ENCODE measurements around the gene KDELR1.

KDELR1 gene

DNA sequence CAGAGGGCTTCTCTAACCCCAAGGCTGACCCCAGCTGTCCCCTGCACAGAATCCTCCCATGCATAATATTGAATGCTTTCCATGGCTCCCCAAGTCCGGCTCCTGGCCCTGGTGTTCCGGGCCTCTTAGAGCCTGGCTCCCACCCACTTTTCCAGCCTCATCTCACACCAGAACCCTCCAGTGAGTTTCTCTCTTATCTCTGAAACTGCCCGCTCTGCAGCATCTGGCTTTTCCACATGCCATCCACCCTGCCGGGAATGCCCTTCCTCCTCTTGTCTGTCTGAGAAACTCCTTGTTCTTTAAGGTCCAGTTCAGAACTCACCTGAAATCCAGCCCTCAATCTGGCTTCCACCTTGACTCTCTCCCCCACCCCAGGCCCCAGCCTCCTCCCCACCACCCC lies 20.4 kb downstream of the KDELR1 start:
- no peak for DNase-seq

- DNase-seq: no peak
Observed at GRCh38 chr19:48368936-48369335, 22.4 kb downstream of the KDELR1 start.

DNA sequence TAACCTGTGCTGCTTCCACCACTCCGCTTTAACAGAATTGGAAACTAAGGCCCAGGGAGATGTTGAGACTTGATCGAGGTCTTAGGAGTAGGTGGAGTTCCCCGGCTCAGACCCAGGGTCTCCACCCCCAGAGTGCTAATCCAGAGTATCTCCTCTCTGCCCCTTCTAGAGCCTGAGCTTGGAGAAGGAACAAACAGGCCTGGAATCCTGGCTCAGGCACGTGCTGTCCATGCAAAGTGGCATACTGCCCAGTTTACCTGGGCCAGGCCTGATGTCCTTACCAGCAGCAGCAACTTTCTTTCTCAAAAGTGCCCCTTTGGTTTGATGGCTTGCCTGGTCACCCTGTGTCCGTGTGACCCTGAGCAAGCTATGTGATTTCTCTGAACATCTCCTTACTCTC lies 23.5 kb downstream of the KDELR1 start:
- DNase-seq: no peak

DNA sequence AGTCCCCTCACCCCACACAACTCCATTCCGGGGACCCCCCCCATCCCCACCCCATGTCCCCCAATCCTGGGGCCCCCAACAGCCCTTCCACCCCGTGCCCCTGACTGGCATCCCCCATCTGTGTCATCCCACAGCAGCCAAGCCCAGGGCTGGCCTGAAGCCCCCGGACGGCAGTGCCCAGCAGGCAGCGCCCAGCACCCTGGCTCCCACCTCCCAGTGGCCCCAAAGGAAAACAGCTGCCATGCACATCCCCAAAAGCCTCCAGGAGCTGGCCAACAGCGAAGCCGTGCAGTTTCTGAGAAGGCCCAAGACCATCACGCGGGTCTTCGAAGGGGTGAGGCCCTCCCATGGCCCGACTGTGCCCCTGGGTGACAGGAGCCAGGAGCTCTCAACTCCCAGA lies 25.7 kb downstream of the KDELR1 start:
- no peak for DNase-seq

GRCh38 chr19:48364598-48365348 lies 26.6 kb downstream of the KDELR1 start:
- DNase-seq: no peak

GRCh38 chr19:48363810-48364597 lies 27.3 kb downstream of the KDELR1 start, which contains the start of the genes SYNGR4 and TMEM143:
SYNGR4 (plus strand) TSS chr19:48364367; CDS start chr19:48365843, 1,476 bp downstream.
TMEM143 (minus strand) TSS chr19:48363940; CDS start chr19:48363920, 20 bp downstream.
- DNase-seq: peak; percentile 99

DNA sequence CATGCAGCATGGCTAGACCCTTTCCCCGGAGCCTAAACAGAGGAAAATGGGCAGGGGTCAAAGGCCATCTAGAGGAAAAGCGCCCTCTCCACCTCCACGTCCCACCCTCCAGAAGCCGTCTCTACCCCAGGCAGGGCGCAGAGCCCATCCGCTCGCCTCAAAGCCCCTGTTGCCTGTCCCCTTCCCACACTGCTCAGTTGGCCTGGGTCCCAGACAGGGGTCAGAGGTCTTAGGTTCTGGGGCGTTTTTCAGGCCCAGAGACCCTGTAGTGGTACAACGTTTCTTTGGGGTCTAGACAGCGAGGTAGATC lies 27.9 kb downstream of the KDELR1 start:
- no peak for DNase-seq

DNA sequence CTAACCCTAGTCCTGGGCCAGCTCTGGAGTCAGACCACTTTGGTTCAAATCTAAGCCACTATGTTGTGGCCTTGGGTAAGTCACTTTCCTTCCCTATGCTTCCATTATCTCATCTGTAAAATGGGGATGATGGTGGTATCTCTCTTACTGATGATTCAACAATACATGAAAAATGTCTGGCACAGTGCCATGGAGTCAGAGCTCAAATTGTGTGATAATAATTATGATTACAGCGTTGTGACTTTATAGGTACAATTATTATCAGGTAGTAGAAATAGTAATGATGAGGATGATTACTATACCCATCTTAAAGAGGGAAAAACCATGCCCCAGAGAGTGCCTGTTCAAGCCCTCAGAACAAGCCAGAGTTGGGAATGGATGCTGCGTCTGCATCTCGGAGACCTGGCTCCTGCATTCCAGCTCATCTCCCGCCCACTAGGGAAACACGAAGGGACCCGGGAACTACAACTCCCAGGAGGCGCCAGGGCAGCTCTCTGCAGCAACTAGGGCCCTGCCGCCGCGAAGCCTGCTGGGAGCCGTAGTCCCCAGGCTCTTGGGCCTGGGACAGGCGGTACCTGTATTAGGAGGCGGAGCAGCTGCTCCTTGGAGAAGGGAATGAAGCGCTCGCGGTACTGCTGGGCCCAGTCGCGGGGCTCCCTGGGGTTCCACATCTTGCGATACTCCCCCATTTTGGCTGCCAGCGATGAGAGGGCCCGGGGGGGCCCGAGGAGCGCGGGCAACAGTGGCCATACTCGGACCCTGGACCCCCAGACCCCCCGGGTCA lies 28.4 kb downstream of the KDELR1 start:
- peak; percentile 91 for DNase-seq

DNA sequence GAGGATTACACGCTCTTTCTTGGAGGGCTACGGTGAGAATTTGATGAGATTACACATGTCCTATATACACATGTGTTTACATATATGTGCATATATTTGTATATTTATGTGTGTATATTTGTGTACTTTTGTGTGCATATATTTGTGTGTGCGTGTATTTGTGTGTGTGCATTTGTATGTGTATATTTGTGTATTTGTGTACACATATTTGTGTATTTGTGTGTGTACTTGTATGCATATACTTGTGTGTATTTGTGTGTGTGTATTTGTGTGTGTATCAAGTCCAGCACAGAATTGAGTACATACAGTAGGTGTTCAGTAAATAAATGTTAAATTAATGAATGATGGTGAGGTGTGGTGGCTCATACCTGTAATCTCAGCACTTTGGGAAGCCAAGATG lies 29.4 kb downstream of the KDELR1 start:
- DNase-seq: no peak

- no peak for DNase-seq
Observed at GRCh38 chr19:48359123-48359522, 32.2 kb downstream of the KDELR1 start.

- no peak for DNase-seq
Observed at GRCh38 chr19:48355365-48355954, 35.9 kb downstream of the KDELR1 start.

- no peak for DNase-seq
Observed at GRCh38 chr19:48354332-48354992, 36.9 kb downstream of the KDELR1 start.

DNA sequence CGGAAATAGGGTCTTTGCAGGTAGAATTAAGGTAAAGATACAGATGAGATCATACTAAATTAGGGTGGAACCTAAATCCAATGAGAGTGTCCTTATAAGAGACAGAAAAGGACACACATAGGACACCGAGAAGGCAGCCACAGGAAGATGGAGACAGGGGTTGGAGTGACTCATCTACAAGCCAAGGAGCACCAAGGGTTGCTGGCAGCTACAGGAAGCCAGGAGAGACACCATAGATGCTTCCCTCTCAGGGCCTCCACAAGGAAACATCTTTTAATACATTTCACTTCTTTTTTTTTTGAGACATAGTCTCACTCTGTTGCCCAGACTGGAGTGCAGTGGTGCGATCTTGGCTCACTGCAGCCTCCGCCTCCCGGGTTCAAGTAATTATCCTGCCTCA lies 37.7 kb downstream of the KDELR1 start:
- DNase-seq: no peak

DNA sequence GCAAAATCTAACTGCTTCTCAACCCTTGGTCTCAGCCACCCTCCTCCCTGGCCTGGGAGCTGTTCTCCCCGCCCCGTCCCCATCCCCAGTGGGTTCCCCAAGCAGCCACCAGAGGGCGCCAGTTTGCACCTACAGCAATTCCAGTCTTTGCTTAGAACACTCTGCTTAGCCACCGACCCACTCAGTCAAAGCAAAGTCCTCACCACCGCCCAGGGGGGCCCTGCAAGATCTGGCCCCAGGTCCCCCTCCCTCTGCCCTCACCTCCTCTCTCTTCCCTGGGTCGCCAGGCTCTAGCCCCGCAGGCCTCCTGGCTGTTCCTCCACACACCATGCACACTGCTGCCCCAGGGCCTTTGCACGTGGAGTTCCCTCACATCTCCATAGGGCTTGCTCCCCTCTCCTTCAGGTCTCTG lies 40.0 kb downstream of the KDELR1 start:
- peak; percentile 81 for DNase-seq

DNA sequence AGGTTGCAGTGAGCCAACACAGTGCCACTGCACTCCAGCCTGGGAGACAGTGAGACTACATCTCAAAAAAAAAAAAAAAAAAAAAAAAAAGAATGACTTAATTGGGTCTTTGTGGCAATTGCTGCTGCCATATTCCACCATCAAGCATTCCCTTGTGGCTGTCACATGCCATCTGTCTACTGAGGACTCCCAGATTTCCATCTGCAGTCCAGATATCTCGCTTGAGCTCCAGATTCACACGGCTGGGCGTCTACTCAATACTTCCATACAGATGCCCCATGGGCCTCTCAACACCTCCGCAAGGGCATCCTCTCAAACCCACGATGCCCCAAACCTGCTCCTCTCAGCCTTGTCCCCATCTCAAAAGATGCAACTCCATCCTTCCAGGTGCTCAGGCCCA lies 40.5 kb downstream of the KDELR1 start:
- DNase-seq: no peak

GRCh38 chr19:48348737-48349136 lies 42.6 kb downstream of the KDELR1 start:
- no peak for DNase-seq

DNA sequence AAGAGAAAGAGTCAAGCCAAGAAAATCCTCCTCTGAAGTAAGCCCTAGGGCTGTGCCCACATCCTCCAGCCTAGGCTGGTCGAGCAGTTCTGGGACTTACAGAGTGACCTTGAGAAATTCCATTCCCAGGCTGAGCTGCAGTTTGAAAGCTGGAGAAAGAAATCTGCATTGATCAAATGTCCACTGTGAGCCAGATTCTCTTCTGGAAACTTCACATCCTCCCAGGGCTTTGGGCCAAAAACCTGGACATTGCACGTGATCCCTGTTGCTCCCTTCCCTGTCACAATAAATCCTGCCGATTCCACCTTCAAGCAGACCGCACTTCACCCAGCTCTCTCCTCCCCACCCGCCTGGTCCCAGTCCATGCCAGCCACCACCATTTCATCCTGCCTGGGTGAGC lies 43.3 kb downstream of the KDELR1 start:
- DNase-seq: no peak

GRCh38 chr19:48346191-48346590 lies 45.2 kb downstream of the KDELR1 start:
- no peak for DNase-seq

- no peak for DNase-seq
Observed at GRCh38 chr19:48344892-48345291, 46.5 kb downstream of the KDELR1 start.

DNA sequence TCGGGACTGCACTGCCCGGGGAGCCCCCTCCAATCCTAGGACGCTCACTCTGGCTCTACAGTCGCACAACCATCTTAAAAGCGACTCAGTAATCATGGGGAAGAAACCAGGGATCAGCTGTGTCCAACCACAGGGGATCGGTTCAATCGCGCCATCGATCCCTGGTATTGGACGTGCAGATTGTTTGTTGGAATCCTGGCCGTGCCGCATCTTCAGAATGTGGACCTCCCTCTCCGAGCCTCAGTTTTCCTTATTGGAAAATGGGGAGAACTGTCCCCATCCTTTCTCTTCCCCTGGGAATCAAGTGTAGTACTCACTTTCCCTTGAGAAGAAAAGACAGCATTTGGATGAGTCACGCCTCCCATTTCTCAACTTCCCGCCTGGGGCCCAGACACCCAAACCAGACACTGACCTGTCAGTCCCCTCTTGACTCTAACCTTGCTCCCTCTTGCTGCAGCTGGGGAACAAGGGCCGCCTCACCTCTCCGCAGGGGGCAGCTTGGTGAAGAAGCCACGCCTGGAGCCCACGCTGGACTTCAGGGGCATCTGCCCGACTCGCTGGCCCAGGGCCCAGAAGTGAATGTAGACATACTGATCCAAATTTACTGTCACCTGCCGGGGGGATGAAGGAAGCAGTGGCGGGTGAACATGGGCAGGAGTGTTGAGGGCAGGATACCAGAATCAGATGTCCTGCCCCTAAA lies 48.4 kb downstream of the KDELR1 start:
- DNase-seq: no peak

DNA sequence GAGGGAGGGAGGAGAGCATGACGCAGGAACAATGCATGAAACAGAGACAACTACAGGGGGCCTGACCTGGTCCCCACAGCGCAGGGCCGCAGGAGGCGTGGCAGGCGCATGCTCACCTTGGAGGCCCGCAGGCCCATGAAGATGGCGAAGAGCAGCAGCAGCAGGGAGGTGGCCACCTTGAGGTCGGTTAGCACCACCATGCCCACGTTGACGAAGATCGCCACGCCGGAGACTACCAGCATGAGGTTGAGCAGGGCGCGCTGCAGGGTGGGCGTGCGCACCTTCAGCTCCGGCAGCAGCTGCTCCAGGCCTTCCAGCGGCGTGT lies 49.0 kb downstream of the KDELR1 start:
- DNase-seq: no peak
